HEK293 (cell line): Measurements from ENCODE around the gene PKIG.

Source experiments
- CTCF ChIP-seq: fragments of 450-650 bp; formaldehyde crosslinking; IDR thresholded peaks from 2 replicates; pipeline ENCODE4 v1.5.1; 2016; ENCODE audit warnings: missing biosample characterization, missing genetic modification characterization
- HIC1 ChIP-seq: fragments of 450-650 bp; formaldehyde crosslinking; IDR thresholded peaks from 2 replicates; pipeline ENCODE4 v1.5.1; 2016; ENCODE audit warnings: missing biosample characterization, missing genetic modification characterization
- SETDB1 ChIP-seq: IDR thresholded peaks from one replicate; pipeline ENCODE4 v1.6.1; 2017; ENCODE audit warnings: mild to moderate bottlenecking, low read length, moderate library complexity, mixed read lengths; ENCODE audit not compliant: insufficient read length
- TSHZ1 ChIP-seq: fragments of 450-650 bp; formaldehyde crosslinking; IDR thresholded peaks from 2 replicates; pipeline ENCODE4 v1.5.1; 2016; ENCODE audit warnings: missing biosample characterization, missing genetic modification characterization, borderline replicate concordance
- ZBTB11 ChIP-seq: fragments of 450-650 bp; formaldehyde crosslinking; conservative IDR thresholded peaks from 2 replicates; pipeline ENCODE4 v1.5.1; 2016; ENCODE audit warnings: low read depth, missing biosample characterization, missing genetic modification characterization
- ZFHX2 ChIP-seq: fragments of 450-650 bp; formaldehyde crosslinking; conservative IDR thresholded peaks from 2 replicates; pipeline ENCODE4 v1.5.1; 2016; ENCODE audit warnings: missing biosample characterization, missing genetic modification characterization
- ZNF239 ChIP-seq: fragments of 450-650 bp; formaldehyde crosslinking; IDR thresholded peaks from 2 replicates; pipeline ENCODE4 v1.5.1; 2016; ENCODE audit warnings: missing biosample characterization, missing genetic modification characterization
- ZNF350 ChIP-seq: fragments of 450-650 bp; formaldehyde crosslinking; IDR thresholded peaks from 2 replicates; pipeline ENCODE4 v1.5.0; 2017; ENCODE audit warnings: missing biosample characterization, mild to moderate bottlenecking, missing genetic modification characterization
- ZNF555 ChIP-seq: fragments of 450-650 bp; formaldehyde crosslinking; conservative IDR thresholded peaks from 2 replicates; pipeline ENCODE4 v1.5.1; 2017; ENCODE audit warnings: missing biosample characterization, mild to moderate bottlenecking, missing genetic modification characterization, inconsistent platforms
- ZNF580 ChIP-seq: fragments of 450-650 bp; formaldehyde crosslinking; IDR thresholded peaks from 2 replicates; pipeline ENCODE4 v1.5.1; 2016; ENCODE audit warnings: missing biosample characterization, missing genetic modification characterization

DNA sequence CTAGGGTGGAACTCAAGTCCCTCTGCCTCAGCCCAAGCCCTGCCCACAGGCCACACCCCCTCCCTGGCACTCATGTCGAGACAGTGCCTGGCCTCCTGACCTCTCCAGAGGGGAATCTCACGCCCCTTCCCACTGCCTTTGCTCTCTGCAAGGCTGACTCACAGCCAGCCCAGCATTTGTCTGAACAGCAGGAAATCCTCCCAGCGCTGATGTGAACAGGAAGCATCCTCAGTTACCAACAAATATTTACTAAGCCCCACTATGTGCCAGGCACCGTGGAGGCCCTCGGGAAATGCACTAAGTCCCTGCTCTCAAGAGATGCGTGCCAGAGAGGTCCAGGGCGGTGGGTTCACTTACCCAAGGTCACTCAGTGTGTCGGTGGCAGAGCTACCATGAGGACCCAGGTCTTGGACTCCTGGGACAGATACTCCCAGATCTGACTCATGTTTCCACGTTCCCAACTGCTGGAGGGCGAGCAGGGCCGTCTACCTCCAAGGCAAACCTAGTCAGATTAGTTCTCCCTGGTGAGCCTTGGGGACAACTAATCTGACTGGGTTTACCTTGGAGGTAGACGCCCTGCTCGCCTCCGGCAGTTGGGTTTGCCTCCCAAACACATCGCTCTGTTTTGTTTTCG is 61.3 kb downstream of the PKIG start:
- TF ChIP-seq CTCF (tag by site-specific recombination) (no peak), ZNF555 (tag by site-specific recombination) (no peak), HIC1 (no peak), TSHZ1 (tag by site-specific recombination) (no peak), SETDB1 (no peak), ZNF239 (tag by site-specific recombination) (no peak), ZBTB11 (no peak), ZNF580 (tag by site-specific recombination) (no peak), ZFHX2 (no peak), ZNF350 (tag by site-specific recombination) (no peak)
